ENCODE data around the gene METTL25B. TPM values are rescaled to one million over a fixed set of nuclear protein-coding genes. Genes with fewer than 3 reads are reported as not detected.

Gene METTL25B
- total and polyA plus RNA-seq, 2 donors (not counting 3 experiments of a cell fraction or from before 2014, with no cell fraction given): 12.8 to 15.0 TPM

DNA sequence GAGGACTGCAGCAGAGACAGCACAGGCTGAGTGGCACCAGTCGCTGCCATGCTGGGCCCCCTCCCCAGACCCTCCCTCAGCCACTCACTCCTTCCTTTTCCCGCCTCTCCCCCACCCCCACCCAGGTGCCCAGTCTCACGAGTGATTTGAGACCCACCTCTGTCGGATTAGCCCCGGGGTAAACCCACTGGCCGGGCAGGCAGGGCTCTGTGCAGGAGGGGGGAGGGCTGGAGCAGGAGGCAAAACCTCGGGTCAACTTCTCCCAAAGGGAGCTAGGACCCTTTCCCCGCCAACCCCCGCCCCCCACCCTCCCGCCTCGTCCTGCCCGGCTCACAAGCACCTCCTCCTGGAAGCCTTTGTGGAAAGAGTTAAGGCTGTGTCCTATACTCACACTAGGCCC lies 16.1 kb downstream of the METTL25B start:
- Histone ChIP-seq H3K9ac (replicated peaks; ENCODE audit: extremely low read depth, insufficient read depth, low read length) (no peak overlapping the region), H3K4me3 (replicated peaks in 1 of 3; ENCODE audit: insufficient read depth in 1 of 3, low read depth in 1 of 3, low read length in 3 of 3) (no peak overlapping the region), H3K79me2 (ENCODE audit: control insufficient read depth, insufficient read depth, low read length) (peaks cover 60% of the 10 kb centered on the region), H3K27me3 (ENCODE audit: control insufficient read depth in 2 of 2, insufficient read depth in 2 of 2, low read length in 2 of 2) (no peaks in the 10 kb centered on the region), H3K27ac (ENCODE audit: insufficient read depth, low read depth, low read length) (no peak overlapping the region), H2AFZ (ENCODE audit: low read depth, low read length) (no peak overlapping the region), H3K9me3 (replicated peaks; ENCODE audit: control insufficient read depth, insufficient read depth, low read length) (no peaks in the 10 kb centered on the region), H3K36me3 (ENCODE audit: control insufficient read depth in 2 of 2, extremely low read depth in 1 of 2, insufficient read depth in 2 of 2, low read length in 2 of 2) (peaks cover 11 to 14% of the 10 kb centered on the region in 2 experiments), H3K4me1 (ENCODE audit: control insufficient read depth, extremely low read depth, insufficient read depth, low read length) (peaks cover 44% of the 10 kb centered on the region), H4K20me1 (replicated peaks; ENCODE audit: control insufficient read depth, extremely low read depth, insufficient read depth, low read length) (no peaks in the 10 kb centered on the region), H3K4me2 (ENCODE audit: insufficient read depth, low read length) (no peak overlapping the region), H3K9me1 (replicated peaks; ENCODE audit: control insufficient read depth, extremely low read depth, insufficient read depth, low read length) (no peaks in the 10 kb centered on the region)
- DNase-seq (ENCODE audit: low read depth, low spot score) (no peak), FAIRE-seq (no peak)
- BruUV-seq (replicated peaks): no TSS peak
- dilution Hi-C loops (cut with MboI; ENCODE audit: extremely low pct_ligation_motif_present, low sequenced_read_pairs): no loop called here
- CTCF ChIA-PET: no interaction called here
- intact Hi-C loops (cut with micrococcal nuclease): loop anchor here (5.0 kb wide), 1 partner anchor 148 kb away; the partner anchor contains the start of gene PEAR1
- POLR2A ChIA-PET: no interaction called here
- TF ChIP-seq POLR2AphosphoS5 (IDR thresholded peaks at IDR 0.05; ENCODE audit: insufficient read depth, low read depth, low read length) (no peak), FOS (IDR thresholded peaks at IDR 0.05; ENCODE audit: borderline replicate concordance, insufficient read depth, low read length) (no peak), GATA2 (IDR thresholded peaks at IDR 0.05; ENCODE audit: insufficient read depth, insufficient read length, low read depth, low read length) (no peak), EZH2 (IDR thresholded peaks at IDR 0.05; ENCODE audit: borderline replicate concordance, low read depth, low read length, severe bottlenecking) (no peak), POLR2A (IDR thresholded peaks at IDR 0.05; ENCODE audit: low read depth, low read length) (no peak), MYC (IDR thresholded peaks at IDR 0.05; ENCODE audit: low read depth, low read length) (no peak), JUN (IDR thresholded peaks at IDR 0.05; ENCODE audit: borderline replicate concordance, insufficient read depth, insufficient read length, low read depth) (no peak)
- TF ChIP-seq, protein P1, sequence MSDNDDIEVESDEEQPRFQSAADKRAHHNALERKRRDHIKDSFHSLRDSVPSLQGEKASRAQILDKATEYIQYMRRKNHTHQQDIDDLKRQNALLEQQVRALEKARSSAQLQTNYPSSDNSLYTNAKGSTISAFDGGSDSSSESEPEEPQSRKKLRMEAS (IDR thresholded peaks at IDR 0.05; ENCODE audit: insufficient read depth, insufficient read length): no peak
- TF ChIP-seq, protein P2, sequence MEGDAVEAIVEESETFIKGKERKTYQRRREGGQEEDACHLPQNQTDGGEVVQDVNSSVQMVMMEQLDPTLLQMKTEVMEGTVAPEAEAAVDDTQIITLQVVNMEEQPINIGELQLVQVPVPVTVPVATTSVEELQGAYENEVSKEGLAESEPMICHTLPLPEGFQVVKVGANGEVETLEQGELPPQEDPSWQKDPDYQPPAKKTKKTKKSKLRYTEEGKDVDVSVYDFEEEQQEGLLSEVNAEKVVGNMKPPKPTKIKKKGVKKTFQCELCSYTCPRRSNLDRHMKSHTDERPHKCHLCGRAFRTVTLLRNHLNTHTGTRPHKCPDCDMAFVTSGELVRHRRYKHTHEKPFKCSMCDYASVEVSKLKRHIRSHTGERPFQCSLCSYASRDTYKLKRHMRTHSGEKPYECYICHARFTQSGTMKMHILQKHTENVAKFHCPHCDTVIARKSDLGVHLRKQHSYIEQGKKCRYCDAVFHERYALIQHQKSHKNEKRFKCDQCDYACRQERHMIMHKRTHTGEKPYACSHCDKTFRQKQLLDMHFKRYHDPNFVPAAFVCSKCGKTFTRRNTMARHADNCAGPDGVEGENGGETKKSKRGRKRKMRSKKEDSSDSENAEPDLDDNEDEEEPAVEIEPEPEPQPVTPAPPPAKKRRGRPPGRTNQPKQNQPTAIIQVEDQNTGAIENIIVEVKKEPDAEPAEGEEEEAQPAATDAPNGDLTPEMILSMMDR (IDR thresholded peaks at IDR 0.05; ENCODE audit: extremely low read depth in 1 of 2, insufficient read depth in 1 of 2, low read depth in 1 of 2, low read length in 2 of 2): no peak

All from endothelial cell of umbilical vein (primary cell).